ENCODE results near the gene C6orf132. TPM values are rescaled to one million over a fixed set of nuclear protein-coding genes. Genes with fewer than 3 reads are reported as not detected.

The C6orf132 gene
- total RNA-seq, 1 donor: 2.9 TPM

- DNase-seq (ENCODE audit: insufficient read length, low spot score, missing footprints): peak; percentile 95
Measured at GRCh38 chr6:42100029-42100901, 42.2 kb downstream of the C6orf132 start.

GRCh38 chr6:42099340-42100028, 42.9 kb downstream of the C6orf132 start:
- peak; percentile 95 for DNase-seq (ENCODE audit: insufficient read length, low spot score, missing footprints)
- TF ChIP-seq, protein P1, sequence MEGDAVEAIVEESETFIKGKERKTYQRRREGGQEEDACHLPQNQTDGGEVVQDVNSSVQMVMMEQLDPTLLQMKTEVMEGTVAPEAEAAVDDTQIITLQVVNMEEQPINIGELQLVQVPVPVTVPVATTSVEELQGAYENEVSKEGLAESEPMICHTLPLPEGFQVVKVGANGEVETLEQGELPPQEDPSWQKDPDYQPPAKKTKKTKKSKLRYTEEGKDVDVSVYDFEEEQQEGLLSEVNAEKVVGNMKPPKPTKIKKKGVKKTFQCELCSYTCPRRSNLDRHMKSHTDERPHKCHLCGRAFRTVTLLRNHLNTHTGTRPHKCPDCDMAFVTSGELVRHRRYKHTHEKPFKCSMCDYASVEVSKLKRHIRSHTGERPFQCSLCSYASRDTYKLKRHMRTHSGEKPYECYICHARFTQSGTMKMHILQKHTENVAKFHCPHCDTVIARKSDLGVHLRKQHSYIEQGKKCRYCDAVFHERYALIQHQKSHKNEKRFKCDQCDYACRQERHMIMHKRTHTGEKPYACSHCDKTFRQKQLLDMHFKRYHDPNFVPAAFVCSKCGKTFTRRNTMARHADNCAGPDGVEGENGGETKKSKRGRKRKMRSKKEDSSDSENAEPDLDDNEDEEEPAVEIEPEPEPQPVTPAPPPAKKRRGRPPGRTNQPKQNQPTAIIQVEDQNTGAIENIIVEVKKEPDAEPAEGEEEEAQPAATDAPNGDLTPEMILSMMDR (IDR thresholded peaks at IDR 0.05; ENCODE audit: extremely low read depth, low read depth, low read length): no peak
- no peaks in the 10 kb centered on the region for H3K27me3 ChIP-seq (ENCODE audit: insufficient read depth, low read length)

More at GRCh38 chr6:42100029-42100901, 42.2 kb downstream of the C6orf132 start:
- TF ChIP-seq, protein P1 (IDR thresholded peaks at IDR 0.05; ENCODE audit: extremely low read depth, low read depth, low read length): no peak
- H3K79me2 ChIP-seq (ENCODE audit: insufficient read depth, low read length): no peaks in the 10 kb centered on the region
- H3K27ac ChIP-seq (ENCODE audit: low read depth, low read length): peak overlapping the region; percentile 79
- peak overlapping the region; percentile 11 for H3K4me2 ChIP-seq (ENCODE audit: insufficient read depth, low read length)
- no peak overlapping the region for H3K4me3 ChIP-seq (ENCODE audit: insufficient read depth, low read length)
- H4K20me1 ChIP-seq (ENCODE audit: insufficient read depth, low read length): no peaks in the 10 kb centered on the region
- H3K9me3 ChIP-seq (ENCODE audit: low read depth, low read length): no peaks in the 10 kb centered on the region
- no peaks in the 10 kb centered on the region for H3K36me3 ChIP-seq (ENCODE audit: insufficient read depth, low read length)
- no peaks in the 10 kb centered on the region for H3K27me3 ChIP-seq (ENCODE audit: insufficient read depth, low read length)
- H3K4me1 ChIP-seq (ENCODE audit: insufficient read depth, low read length): peaks cover 28% of the 10 kb centered on the region
- peak overlapping the region; percentile 52 for H2AFZ ChIP-seq (ENCODE audit: low read length)

DNA sequence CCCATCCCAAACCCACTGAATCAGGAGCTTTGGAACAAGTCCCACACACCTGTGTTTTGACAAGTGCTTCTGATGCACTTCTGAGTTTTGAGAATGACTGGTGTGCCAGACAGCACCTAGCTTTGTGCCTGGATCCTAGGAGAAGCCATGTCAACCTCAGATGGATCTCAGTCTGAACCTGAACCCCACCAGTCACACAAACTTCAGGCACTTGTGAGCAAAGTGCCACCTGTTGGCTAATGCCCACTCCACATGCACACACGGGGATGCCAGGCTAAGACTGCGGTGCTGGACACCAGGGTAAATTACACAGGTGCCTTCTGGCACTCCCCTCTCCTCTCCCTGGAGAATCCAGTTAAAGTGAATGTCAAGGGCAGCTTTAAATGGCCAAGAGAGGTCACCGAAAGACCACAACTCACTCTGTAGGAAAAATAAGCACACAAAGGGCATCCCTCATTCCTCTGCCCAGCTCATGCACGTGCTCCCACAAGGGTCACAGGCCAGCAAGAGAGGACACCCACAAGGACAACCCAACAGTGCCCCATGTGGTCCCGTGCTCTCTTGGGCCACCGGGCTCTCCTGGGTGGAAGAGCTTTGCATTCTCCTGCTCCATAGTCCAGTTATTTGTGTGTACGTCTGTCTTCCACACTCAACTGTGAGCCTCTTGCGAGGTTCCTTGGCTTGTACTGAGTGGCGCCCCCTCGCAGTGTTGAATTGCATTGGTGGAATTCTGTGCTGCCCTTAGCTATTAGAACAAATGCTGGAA, 46.5 kb downstream of the C6orf132 start:
- no peak overlapping the region for H3K27ac ChIP-seq (ENCODE audit: low read depth, low read length)
- H3K27me3 ChIP-seq (ENCODE audit: insufficient read depth, low read length): no peaks in the 10 kb centered on the region
- H2AFZ ChIP-seq (ENCODE audit: low read length): no peak overlapping the region
- TF ChIP-seq, protein P1 (IDR thresholded peaks at IDR 0.05; ENCODE audit: extremely low read depth, low read depth, low read length): no peak
- DNase-seq (ENCODE audit: insufficient read length, low spot score, missing footprints): no peak
- peaks cover 18% of the 10 kb centered on the region for H3K4me1 ChIP-seq (ENCODE audit: insufficient read depth, low read length)
- H3K9me3 ChIP-seq (ENCODE audit: low read depth, low read length): no peaks in the 10 kb centered on the region
- H3K79me2 ChIP-seq (ENCODE audit: insufficient read depth, low read length): no peaks in the 10 kb centered on the region
- no peaks in the 10 kb centered on the region for H3K36me3 ChIP-seq (ENCODE audit: insufficient read depth, low read length)
- no peak overlapping the region for H3K4me3 ChIP-seq (ENCODE audit: insufficient read depth, low read length)
- no peak overlapping the region for H3K4me2 ChIP-seq (ENCODE audit: insufficient read depth, low read length)
- no peaks in the 10 kb centered on the region for H4K20me1 ChIP-seq (ENCODE audit: insufficient read depth, low read length)

More at GRCh38 chr6:42099340-42100028, 42.9 kb downstream of the C6orf132 start:
- no peaks in the 10 kb centered on the region for H3K36me3 ChIP-seq (ENCODE audit: insufficient read depth, low read length)
- peak overlapping the region; percentile 79 for H3K27ac ChIP-seq (ENCODE audit: low read depth, low read length)
- H3K4me1 ChIP-seq (ENCODE audit: insufficient read depth, low read length): peaks cover 28% of the 10 kb centered on the region
- peak overlapping the region; percentile 11 for H3K4me2 ChIP-seq (ENCODE audit: insufficient read depth, low read length)
- H3K4me3 ChIP-seq (ENCODE audit: insufficient read depth, low read length): no peak overlapping the region
- H4K20me1 ChIP-seq (ENCODE audit: insufficient read depth, low read length): no peaks in the 10 kb centered on the region
- H2AFZ ChIP-seq (ENCODE audit: low read length): peak overlapping the region; percentile 52
- H3K79me2 ChIP-seq (ENCODE audit: insufficient read depth, low read length): no peaks in the 10 kb centered on the region
- no peaks in the 10 kb centered on the region for H3K9me3 ChIP-seq (ENCODE audit: low read depth, low read length)
